K562 (cell line): Measurements from ENCODE around the gene LTBP2.

Experiments used
- CTCF ChIP-seq, 3 experiments: IDR thresholded peaks in 2 of 3; conservative IDR thresholded peaks in 1 of 3; 2 replicates each; pipeline ENCODE4 v1.5.1; 2011 to 2012; ENCODE audit warnings: low read length in 3 of 3, mild to moderate bottlenecking in 3 of 3, control low read depth in 2 of 3, improper control_type of control experiment in 1 of 3, inconsistent platforms in 1 of 3, low read depth in 1 of 3, mixed read lengths in 1 of 3, moderate library complexity in 1 of 3; ENCODE audit not compliant: insufficient read depth in 2 of 3
- EHMT2 ChIP-seq: fragments of 450-650 bp; IDR thresholded peaks from 2 replicates; pipeline ENCODE4 v1.6.1; 2018; ENCODE audit warnings: antibody characterized with exemption
- KDM1A ChIP-seq, 2 experiments: fragments of 450-650 bp; IDR thresholded peaks; 2 replicates each; pipeline ENCODE4 v1.6.1; 2016; ENCODE audit warnings: mild to moderate bottlenecking in 2 of 2
- NCOA1 ChIP-seq: fragments of 450-650 bp; IDR thresholded peaks from 2 replicates; pipeline ENCODE4 v1.6.1; 2016; ENCODE audit warnings: low read depth
- NFIC ChIP-seq: fragments of 450-650 bp; IDR thresholded peaks from 2 replicates; pipeline ENCODE4 v1.6.1; 2017; ENCODE audit warnings: mild to moderate bottlenecking, inconsistent platforms
- RAD21 ChIP-seq, 2 experiments: fragments of 250-450 bp in 1 of 2; fragments of 450-650 bp in 1 of 2; sonication (Bioruptor Pico) in 1 of 2; formaldehyde crosslinking in 1 of 2; IDR thresholded peaks in 1 of 2; conservative IDR thresholded peaks in 1 of 2; 2 replicates each; pipeline versions ENCODE4 v1.4.0 to v1.8.0; 2020 to 2022; ENCODE audit warnings: mild to moderate bottlenecking in 2 of 2, moderate library complexity in 1 of 2
- YY1 ChIP-seq, 3 experiments: IDR thresholded peaks; 2 replicates each; pipeline ENCODE4 v1.6.1; 2011; ENCODE audit warnings: low read length in 2 of 3, mild to moderate bottlenecking in 2 of 3, moderate library complexity in 2 of 3, borderline replicate concordance in 1 of 3, control low read depth in 1 of 3, low read depth in 1 of 3; ENCODE audit not compliant: insufficient read depth in 3 of 3, insufficient replicate concordance in 2 of 3, control insufficient read depth in 1 of 3, insufficient read length in 1 of 3; ENCODE audit errors: extremely low read depth in 1 of 3
- TF ChIP-seq, protein P1 (sequence below): sonication (generic); formaldehyde crosslinking; IDR thresholded peaks from 2 replicates; pipeline ENCODE4 v1.8.0; 2022; ENCODE audit warnings: missing genetic modification reagents, mild to moderate bottlenecking, borderline replicate concordance
- TF ChIP-seq, protein P2 (sequence below): IDR thresholded peaks from 2 replicates; pipeline ENCODE4 v1.6.1; 2011; ENCODE audit warnings: borderline replicate concordance, low read depth, mild to moderate bottlenecking, moderate library complexity, low read length; ENCODE audit not compliant: insufficient read depth, poor library complexity, severe bottlenecking
- TF ChIP-seq, protein P3 (sequence below), 2 experiments: fragments of 250-450 bp in 1 of 2; fragments of 450-650 bp in 1 of 2; sonication (Bioruptor Pico) in 1 of 2; IDR thresholded peaks; 2 replicates each; pipeline versions ENCODE4 v1.6.1 to v1.8.0; 2016 to 2021; ENCODE audit warnings: mild to moderate bottlenecking in 2 of 2, moderate library complexity in 2 of 2, missing compliant biosample characterization in 1 of 2, missing genetic modification characterization in 1 of 2

DNA sequence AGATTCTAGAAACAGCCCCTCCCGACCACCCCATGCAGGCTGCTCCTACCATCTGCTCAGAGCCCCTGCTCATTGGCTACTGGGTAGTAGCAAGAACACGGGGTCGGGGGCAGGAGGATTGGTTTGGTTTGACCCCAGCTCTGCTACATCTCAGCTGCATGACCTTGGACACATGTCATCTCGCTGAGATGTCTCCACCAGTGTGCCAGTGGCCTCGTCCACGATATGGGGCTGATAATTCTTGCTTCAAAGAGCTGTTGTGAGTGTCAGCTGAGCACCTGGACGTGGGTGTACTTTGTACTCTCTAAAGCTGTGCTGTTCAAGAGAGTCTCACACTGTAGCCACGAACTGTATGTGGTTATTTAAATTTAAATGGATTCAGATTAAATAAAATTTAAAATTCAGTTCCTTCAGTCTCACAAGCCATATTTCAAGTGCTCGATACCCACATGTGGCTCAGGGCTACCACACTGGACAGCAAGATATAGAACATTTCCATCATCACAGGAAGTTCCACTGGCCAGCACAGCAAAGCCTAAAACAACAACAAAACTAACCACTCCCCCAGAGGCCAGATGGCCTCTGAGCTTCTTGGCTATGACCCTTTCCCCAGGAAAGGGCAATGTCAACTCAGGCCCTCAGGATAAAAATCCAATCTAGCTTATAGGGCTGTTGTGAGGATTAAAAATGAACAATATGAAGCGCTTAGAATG is 18.6 kb downstream of the LTBP2 start:
- TF ChIP-seq, protein P1, sequence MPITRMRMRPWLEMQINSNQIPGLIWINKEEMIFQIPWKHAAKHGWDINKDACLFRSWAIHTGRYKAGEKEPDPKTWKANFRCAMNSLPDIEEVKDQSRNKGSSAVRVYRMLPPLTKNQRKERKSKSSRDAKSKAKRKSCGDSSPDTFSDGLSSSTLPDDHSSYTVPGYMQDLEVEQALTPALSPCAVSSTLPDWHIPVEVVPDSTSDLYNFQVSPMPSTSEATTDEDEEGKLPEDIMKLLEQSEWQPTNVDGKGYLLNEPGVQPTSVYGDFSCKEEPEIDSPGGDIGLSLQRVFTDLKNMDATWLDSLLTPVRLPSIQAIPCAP (CRISPR knock-in tag) = no peak
- TF ChIP-seq, protein P2, sequence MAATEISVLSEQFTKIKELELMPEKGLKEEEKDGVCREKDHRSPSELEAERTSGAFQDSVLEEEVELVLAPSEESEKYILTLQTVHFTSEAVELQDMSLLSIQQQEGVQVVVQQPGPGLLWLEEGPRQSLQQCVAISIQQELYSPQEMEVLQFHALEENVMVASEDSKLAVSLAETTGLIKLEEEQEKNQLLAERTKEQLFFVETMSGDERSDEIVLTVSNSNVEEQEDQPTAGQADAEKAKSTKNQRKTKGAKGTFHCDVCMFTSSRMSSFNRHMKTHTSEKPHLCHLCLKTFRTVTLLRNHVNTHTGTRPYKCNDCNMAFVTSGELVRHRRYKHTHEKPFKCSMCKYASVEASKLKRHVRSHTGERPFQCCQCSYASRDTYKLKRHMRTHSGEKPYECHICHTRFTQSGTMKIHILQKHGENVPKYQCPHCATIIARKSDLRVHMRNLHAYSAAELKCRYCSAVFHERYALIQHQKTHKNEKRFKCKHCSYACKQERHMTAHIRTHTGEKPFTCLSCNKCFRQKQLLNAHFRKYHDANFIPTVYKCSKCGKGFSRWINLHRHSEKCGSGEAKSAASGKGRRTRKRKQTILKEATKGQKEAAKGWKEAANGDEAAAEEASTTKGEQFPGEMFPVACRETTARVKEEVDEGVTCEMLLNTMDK = no peak
- no peak for TF ChIP-seq CTCF (IDR thresholded peaks at IDR 0.05 in 2 of 3, conservative IDR thresholded peaks at IDR 0.05 in 1 of 3; ENCODE audit: insufficient read depth in 2 of 3, low read depth in 1 of 3, low read length in 3 of 3)
- TF ChIP-seq EHMT2 = no peak
- no peak for TF ChIP-seq NCOA1
- TF ChIP-seq, protein P3, sequence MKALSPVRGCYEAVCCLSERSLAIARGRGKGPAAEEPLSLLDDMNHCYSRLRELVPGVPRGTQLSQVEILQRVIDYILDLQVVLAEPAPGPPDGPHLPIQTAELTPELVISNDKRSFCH (CRISPR knock-in tag; IDR thresholded peaks at IDR 0.05) = no peak
- TF ChIP-seq, protein P3 (tag; IDR thresholded peaks at IDR 0.05) = no peak
- no peak for TF ChIP-seq NFIC
- TF ChIP-seq RAD21 (CRISPR knock-in tag; conservative IDR thresholded peaks at IDR 0.05 in 1 of 2, IDR thresholded peaks at IDR 0.05 in 1 of 2) = no peak
- TF ChIP-seq YY1 (IDR thresholded peaks at IDR 0.05; ENCODE audit: borderline replicate concordance in 1 of 3, control insufficient read depth in 1 of 3, extremely low read depth in 1 of 3, insufficient read depth in 3 of 3, insufficient read length in 1 of 3, insufficient replicate concordance in 2 of 3, low read depth in 1 of 3, low read length in 2 of 3) = no peak
- TF ChIP-seq KDM1A (IDR thresholded peaks at IDR 0.05) = no peak
